ENCODE results near the gene MT1B.
A peak's percentile ranks its signal among the peaks of the same experiment; 100 is the strongest.

The MT1B gene

GRCh38 chr16:56651586-56651985 lies at the start of gene MT1B:
Gene MT1B, plus strand, starts transcription at chr16:56651886. Its CDS starts 68 bp downstream, at chr16:56651954.
- DNase-seq (ENCODE audit: low read depth in 2 of 2) = no peak

- no peak for DNase-seq (ENCODE audit: low read depth in 2 of 2)
Measured at GRCh38 chr16:56603589-56603988, 48.1 kb upstream of the MT1B start.

- no peak for DNase-seq (ENCODE audit: low read depth in 2 of 2)
Measured at GRCh38 chr16:56604966-56605365, 46.7 kb upstream of the MT1B start.

GRCh38 chr16:56605475-56605874 lies 46.2 kb upstream of the MT1B start:
- no peak for DNase-seq (ENCODE audit: low read depth in 2 of 2)

GRCh38 chr16:56606071-56606475 lies 45.6 kb upstream of the MT1B start:
- DNase-seq (ENCODE audit: low read depth in 2 of 2) = no peak

- DNase-seq (ENCODE audit: low read depth in 2 of 2) = no peak
Measured at GRCh38 chr16:56606476-56607108, 45.1 kb upstream of the MT1B start.

- DNase-seq (ENCODE audit: low read depth in 2 of 2) = no peak
Measured at GRCh38 chr16:56607109-56607618, 44.5 kb upstream of the MT1B start.

- no peak for DNase-seq (ENCODE audit: low read depth in 2 of 2)
Measured at GRCh38 chr16:56607675-56608042, 44.0 kb upstream of the MT1B start.

GRCh38 chr16:56608043-56608875 lies 43.4 kb upstream of the MT1B start, which contains the start of gene MT2A:
Gene MT2A, plus strand, starts transcription at chr16:56608584. Its CDS starts 72 bp downstream, at chr16:56608656.
- DNase-seq (ENCODE audit: low read depth in 2 of 2) = peak; percentile 82 to 92

- DNase-seq (ENCODE audit: low read depth in 2 of 2) = no peak
Measured at GRCh38 chr16:56608876-56609462, 42.7 kb upstream of the MT1B start.

- DNase-seq (ENCODE audit: low read depth in 2 of 2) = peak; percentile 62 to 73
Measured at GRCh38 chr16:56609463-56609921, 42.2 kb upstream of the MT1B start.

- peak; percentile 66 to 78 for DNase-seq (ENCODE audit: low read depth in 2 of 2)
Measured at GRCh38 chr16:56610017-56610608, 41.6 kb upstream of the MT1B start.

GRCh38 chr16:56610609-56611111 lies 41.0 kb upstream of the MT1B start:
- DNase-seq (ENCODE audit: low read depth in 2 of 2) = no peak

GRCh38 chr16:56611281-56611833 lies 40.3 kb upstream of the MT1B start:
- DNase-seq (ENCODE audit: low read depth in 2 of 2) = no peak

- DNase-seq (ENCODE audit: low read depth in 2 of 2) = no peak
Measured at GRCh38 chr16:56613706-56614105, 38.0 kb upstream of the MT1B start.

- DNase-seq (ENCODE audit: low read depth in 2 of 2) = no peak
Measured at GRCh38 chr16:56614549-56614991, 37.1 kb upstream of the MT1B start.

- no peak for DNase-seq (ENCODE audit: low read depth in 2 of 2)
Measured at GRCh38 chr16:56615353-56615752, 36.3 kb upstream of the MT1B start.

GRCh38 chr16:56616608-56617211 lies 35.0 kb upstream of the MT1B start:
- DNase-seq (ENCODE audit: low read depth in 2 of 2) = no peak

GRCh38 chr16:56617212-56618085 lies 34.2 kb upstream of the MT1B start:
- DNase-seq (ENCODE audit: low read depth in 2 of 2) = peak; percentile 47 to 68

GRCh38 chr16:56618138-56618537 lies 33.5 kb upstream of the MT1B start:
- DNase-seq (ENCODE audit: low read depth in 2 of 2) = no peak

Measured in stimulated activated CD4-positive, alpha-beta T cell treated with anti-CD3 and anti-CD28 coated beads, Interleukin-4, amount 100 ng/mL, for 48 hours (primary cell).